Ishikawa (cell line): Measurements from ENCODE around the gene TSPAN13.

ENCODE experiments used
- CEBPB ChIP-seq: IDR thresholded peaks from 2 replicates; pipeline ENCODE4 v1.6.1; 2012
- CREB1 ChIP-seq: IDR thresholded peaks from 2 replicates; pipeline ENCODE4 v1.6.1; 2012; ENCODE audit warnings: low read depth
- EGR1 ChIP-seq: IDR thresholded peaks from 2 replicates; pipeline ENCODE4 v1.6.1; 2012
- EP300 ChIP-seq: IDR thresholded peaks from 2 replicates; pipeline ENCODE4 v1.6.1; 2012; ENCODE audit warnings: borderline replicate concordance
- FOXM1 ChIP-seq: IDR thresholded peaks from 2 replicates; pipeline ENCODE4 v1.6.1; 2012; ENCODE audit warnings: low read depth, borderline replicate concordance
- MAX ChIP-seq: IDR thresholded peaks from 2 replicates; pipeline ENCODE4 v1.6.1; 2012
- NFIC ChIP-seq: IDR thresholded peaks from 2 replicates; pipeline ENCODE4 v1.6.1; 2012
- RAD21 ChIP-seq: IDR thresholded peaks from 2 replicates; pipeline ENCODE4 v1.6.1; 2012; ENCODE audit warnings: low read depth
- REST ChIP-seq: IDR thresholded peaks from 2 replicates; pipeline ENCODE4 v1.6.1; 2012; ENCODE audit warnings: low read depth, mild to moderate bottlenecking
- TAF1 ChIP-seq: IDR thresholded peaks from 2 replicates; pipeline ENCODE4 v1.6.1; 2012; ENCODE audit warnings: low read depth, mild to moderate bottlenecking
- TCF12 ChIP-seq: IDR thresholded peaks from 2 replicates; pipeline ENCODE4 v1.6.1; 2012; ENCODE audit warnings: low read depth
- TEAD4 ChIP-seq: IDR thresholded peaks from 2 replicates; pipeline ENCODE4 v1.6.1; 2012
- YY1 ChIP-seq: IDR thresholded peaks from 2 replicates; pipeline ENCODE4 v1.6.1; 2012; ENCODE audit warnings: low read depth
- ZBTB7A ChIP-seq: IDR thresholded peaks from 2 replicates; pipeline ENCODE4 v1.6.1; 2012; ENCODE audit warnings: low read depth
- TF ChIP-seq, protein P1 (sequence below): IDR thresholded peaks from 2 replicates; pipeline ENCODE4 v1.6.1; 2012

The TSPAN13 gene

GRCh38 chr7:16758631-16759611 is 5.4 kb downstream of the TSPAN13 start:
- TF ChIP-seq TEAD4 (no peak), YY1 (no peak), NFIC (no peak), EP300 (no peak), MAX (no peak), ZBTB7A (no peak), TAF1 (no peak), RAD21 (no peak), CREB1 (no peak), TCF12 (no peak), EGR1 (no peak), FOXM1 (no peak), REST (no peak), CEBPB (no peak)
- TF ChIP-seq, protein P1, sequence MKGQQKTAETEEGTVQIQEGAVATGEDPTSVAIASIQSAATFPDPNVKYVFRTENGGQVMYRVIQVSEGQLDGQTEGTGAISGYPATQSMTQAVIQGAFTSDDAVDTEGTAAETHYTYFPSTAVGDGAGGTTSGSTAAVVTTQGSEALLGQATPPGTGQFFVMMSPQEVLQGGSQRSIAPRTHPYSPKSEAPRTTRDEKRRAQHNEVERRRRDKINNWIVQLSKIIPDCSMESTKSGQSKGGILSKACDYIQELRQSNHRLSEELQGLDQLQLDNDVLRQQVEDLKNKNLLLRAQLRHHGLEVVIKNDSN = no peak

DNA sequence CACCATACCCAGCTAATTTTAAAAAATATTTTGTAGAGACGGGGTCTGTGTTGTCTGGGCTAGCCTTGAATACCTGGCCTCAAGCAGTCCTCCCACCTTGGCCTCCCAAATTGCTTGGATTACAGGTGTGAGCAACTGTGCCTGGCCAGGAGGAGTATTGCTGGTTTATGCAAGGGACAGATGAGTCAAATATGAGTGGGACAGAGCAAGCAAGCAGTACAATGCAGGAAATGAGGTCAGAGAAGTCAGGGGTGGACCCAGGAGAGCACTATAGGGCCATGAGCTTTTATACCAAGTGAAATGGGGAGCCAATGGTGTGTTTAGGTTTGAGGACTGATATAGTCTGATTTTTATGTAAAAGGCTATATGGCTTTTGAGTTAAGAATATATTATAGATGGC is 6.3 kb downstream of the TSPAN13 start:
- TF ChIP-seq FOXM1 (no peak), EGR1 (no peak), TCF12 (no peak), RAD21 (no peak), TAF1 (no peak), CEBPB (no peak), NFIC (no peak), CREB1 (no peak), YY1 (no peak), ZBTB7A (no peak), REST (no peak), MAX (no peak), EP300 (no peak), TEAD4 (no peak)
- TF ChIP-seq, protein P1 = no peak

- TF ChIP-seq CREB1 (no peak), YY1 (no peak), TCF12 (no peak), RAD21 (no peak), REST (no peak), FOXM1 (no peak)
- TF ChIP-seq, protein P1 = no peak
Measured at GRCh38 chr7:16762177-16762576, 8.6 kb downstream of the TSPAN13 start.
